ENCODE data around the gene ANKRD33B. TPM values are rescaled to one million over a fixed set of nuclear protein-coding genes. Genes with fewer than 3 reads are reported as not detected.
"Not testable (repeated sequence)": the region's sequence is repeated elsewhere in the genome, so short reads cannot be mapped to it uniquely, and the experiment has no call there.

Gene ANKRD33B
- total RNA-seq, 1 donor: 2.6 TPM

DNA sequence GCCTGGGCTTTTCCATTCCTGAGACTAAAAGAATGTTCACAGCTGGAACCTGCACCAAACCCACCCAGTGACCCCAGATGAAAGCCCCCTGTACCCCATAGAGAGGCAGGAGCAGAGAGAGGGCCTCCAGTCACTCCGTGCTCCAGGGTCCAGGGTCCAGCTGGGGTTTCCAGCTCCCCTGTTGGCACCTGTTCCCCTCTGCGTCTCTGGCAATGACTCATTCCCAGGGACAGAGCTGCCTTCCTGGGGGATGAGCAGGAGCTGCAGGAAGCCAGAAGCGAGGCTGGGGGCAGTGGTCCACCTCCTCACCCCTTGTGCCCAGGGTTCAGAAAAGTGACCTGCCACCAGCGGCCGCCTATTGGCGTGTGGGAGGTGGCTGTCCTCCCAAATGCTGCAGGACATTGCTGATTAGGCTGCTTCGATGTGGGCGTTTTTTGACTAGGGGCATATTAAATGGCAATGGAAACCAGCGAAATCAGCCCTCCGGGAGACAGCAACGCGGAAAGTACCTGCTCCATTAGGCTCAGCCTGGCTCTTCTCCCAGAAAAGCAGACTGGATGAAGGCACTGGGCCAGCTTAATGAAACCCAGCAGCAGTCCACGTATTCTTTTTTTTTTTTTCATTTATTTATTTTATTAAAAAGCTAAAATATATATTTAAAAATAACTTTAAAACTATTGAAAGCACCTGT, 99.8 kb downstream of the ANKRD33B start:
- H3K4me3 ChIP-seq (ENCODE audit: low read depth, low read length): no peak overlapping the region
- TF ChIP-seq, protein P1, sequence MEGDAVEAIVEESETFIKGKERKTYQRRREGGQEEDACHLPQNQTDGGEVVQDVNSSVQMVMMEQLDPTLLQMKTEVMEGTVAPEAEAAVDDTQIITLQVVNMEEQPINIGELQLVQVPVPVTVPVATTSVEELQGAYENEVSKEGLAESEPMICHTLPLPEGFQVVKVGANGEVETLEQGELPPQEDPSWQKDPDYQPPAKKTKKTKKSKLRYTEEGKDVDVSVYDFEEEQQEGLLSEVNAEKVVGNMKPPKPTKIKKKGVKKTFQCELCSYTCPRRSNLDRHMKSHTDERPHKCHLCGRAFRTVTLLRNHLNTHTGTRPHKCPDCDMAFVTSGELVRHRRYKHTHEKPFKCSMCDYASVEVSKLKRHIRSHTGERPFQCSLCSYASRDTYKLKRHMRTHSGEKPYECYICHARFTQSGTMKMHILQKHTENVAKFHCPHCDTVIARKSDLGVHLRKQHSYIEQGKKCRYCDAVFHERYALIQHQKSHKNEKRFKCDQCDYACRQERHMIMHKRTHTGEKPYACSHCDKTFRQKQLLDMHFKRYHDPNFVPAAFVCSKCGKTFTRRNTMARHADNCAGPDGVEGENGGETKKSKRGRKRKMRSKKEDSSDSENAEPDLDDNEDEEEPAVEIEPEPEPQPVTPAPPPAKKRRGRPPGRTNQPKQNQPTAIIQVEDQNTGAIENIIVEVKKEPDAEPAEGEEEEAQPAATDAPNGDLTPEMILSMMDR (IDR thresholded peaks at IDR 0.05; ENCODE audit: insufficient read depth, low read depth, low read length): no peak
- DNase-seq (ENCODE audit: low read depth): no peak

DNA sequence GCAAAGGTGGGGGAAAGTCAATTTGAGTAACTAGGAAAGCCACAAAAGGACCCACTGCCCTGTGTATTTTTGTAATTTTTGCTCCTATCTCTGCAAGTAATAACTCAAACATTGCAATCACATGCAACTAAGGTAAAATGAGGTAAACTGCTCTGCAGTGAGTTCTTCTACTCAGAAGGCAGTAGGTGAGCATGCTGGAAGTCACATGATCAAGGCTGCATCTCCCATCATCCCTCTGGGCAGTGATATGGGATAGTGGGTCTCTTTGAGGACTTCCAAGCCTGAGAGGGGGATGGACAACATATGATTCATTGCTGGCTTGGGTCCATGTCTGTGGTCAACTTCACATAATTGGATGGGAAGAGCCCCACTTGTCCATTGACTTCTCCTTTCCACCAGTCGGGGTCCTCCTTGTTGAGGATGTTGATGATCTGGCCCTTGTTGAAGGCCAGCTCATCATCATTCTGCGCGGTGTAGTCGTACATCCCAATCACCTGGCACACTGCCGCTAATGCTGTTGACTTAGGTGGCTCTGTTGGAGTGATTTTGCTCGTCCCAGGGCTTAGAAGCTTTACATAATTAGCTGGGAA, 100.4 kb downstream of the ANKRD33B start:
- not testable (repeated sequence) for DNase-seq (ENCODE audit: low read depth); H3K4me3 ChIP-seq (ENCODE audit: low read depth, low read length)

DNA sequence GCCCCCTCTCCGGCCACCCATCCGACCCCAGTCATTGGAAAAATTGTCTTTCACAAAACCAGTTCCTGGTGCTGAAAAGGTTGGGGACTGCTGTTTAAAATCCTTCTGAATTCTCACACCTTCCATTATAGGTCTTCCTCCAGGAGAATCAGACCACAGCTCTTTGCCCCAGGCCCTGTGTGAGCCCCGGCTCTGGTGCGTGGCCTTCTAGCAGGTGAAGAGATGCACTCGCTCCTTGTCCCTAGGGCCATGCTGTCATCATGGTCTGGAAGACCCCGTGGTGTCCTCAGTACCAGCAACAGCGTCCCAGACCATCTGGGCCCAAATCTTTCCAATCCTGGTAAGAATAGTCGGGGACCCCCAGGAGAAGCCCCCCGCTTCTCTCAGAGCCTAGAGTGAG, 101.9 kb downstream of the ANKRD33B start:
- TF ChIP-seq, protein P1 (IDR thresholded peaks at IDR 0.05; ENCODE audit: insufficient read depth, low read depth, low read length): no peak
- H3K4me3 ChIP-seq (ENCODE audit: low read depth, low read length): no peak overlapping the region

DNA sequence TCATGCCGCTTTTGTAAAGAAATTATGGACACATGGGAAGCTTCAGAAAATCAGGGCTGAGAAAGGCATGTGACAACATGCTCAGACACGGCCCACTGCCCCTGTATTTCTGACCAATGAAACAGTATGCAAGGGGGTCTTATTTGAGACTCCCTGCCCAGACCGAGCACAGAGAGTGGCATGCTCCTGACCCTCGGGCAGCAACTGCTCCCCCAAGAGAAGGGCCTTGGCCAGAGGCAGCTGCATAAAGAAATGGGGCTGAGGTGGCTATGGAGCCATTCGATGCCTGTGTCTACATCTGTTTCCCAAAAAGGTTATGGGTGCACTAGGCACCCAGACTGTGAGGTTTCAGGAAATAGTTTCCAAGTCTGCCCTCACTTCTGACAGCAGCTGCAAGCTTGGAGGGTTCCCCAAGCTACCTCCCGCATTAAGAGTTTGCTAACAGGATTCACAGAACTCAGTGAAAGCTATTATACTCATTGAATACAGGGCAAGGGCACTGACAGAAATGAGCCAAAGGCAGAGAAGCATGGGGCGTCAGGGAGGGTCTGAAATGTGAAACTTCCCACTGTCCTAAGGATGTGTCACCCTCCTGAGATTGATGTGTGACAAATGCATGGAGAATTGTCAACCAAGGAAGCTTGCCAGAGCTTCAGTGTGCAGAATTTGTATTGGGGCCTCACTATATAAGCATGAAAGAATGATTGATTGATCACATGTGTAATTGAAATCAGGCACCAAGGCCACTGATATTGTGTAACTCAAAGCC, 102.8 kb downstream of the ANKRD33B start:
- TF ChIP-seq, protein P1 (IDR thresholded peaks at IDR 0.05; ENCODE audit: insufficient read depth, low read depth, low read length): no peak
- DNase-seq (ENCODE audit: low read depth): no peak
- no peak overlapping the region for H3K4me3 ChIP-seq (ENCODE audit: low read depth, low read length)

More for the DNA sequence above, 101.9 kb downstream of the ANKRD33B start:
- DNase-seq (ENCODE audit: low read depth): no peak

DNA sequence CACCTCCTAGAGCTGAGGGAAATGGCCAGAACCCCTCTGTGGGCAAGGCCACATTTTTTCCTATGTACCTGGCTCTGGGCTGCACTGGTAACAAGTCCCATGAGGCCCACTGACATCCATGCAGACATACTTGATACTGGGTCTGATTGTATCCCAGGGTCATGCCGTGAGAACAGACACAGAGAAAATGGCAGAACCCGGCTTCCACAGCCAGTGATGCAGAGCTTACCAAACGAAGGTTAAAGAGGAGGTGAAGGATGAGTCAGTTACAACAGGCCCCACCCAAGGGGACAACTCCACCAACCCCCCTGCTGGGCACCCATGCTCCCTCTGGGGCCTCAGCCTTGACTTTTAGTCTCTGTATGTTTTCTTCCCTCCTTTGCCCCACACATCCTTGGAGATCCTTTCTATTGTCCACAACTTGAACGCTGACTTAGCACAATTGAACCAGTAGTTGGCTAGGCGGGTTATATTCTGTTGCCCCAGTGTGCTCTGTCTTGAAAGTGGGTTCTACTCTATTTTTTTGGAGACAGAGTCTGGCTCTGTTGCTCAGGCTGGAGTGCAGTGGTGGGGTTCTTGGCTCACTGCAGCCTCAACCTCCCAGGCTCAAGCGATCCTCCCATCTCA, 103.7 kb downstream of the ANKRD33B start:
- DNase-seq (ENCODE audit: low read depth): no peak
- no peak overlapping the region for H3K4me3 ChIP-seq (ENCODE audit: low read depth, low read length)
- TF ChIP-seq, protein P1 (IDR thresholded peaks at IDR 0.05; ENCODE audit: insufficient read depth, low read depth, low read length): no peak

DNA sequence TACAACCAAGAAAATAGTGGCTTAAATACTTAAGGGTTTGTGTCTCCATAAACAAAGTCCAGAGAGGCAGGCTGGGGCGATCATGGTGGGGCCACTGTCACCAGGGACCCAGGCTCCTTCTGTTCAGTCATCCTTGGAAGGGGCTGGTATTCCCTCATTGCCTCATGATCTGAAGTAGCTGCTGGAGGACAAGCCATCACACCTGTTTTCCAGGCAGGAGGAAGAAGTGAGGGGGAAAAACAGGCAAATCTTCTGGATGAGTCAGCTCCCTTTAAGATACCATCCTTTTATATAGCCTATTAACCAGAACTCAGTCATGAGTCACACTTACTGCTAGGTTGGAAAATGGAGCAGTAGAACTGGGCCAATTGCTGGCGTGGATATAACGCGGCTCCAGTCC, 104.8 kb downstream of the ANKRD33B start:
- DNase-seq (ENCODE audit: low read depth): no peak
- TF ChIP-seq, protein P1 (IDR thresholded peaks at IDR 0.05; ENCODE audit: insufficient read depth, low read depth, low read length): no peak
- H3K4me3 ChIP-seq (ENCODE audit: low read depth, low read length): no peak overlapping the region

DNA sequence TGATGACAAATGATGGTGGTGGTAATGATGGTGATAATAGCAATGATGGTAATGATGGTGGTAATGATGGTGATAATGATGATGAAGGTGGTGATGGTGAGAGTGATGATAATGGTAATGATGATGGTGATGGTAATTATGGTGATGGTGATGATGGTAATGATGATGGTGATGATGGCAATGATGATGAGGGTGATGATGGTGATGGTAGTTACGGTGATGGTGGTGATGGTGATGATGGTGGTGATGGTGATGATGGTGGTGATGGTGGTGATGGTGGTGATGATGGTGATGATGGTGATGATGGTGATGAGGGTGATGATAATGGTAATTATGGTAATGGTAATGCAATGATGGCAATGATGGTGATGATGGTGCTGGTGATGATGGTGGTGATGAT, 106.1 kb downstream of the ANKRD33B start:
- TF ChIP-seq, protein P1 (IDR thresholded peaks at IDR 0.05; ENCODE audit: insufficient read depth, low read depth, low read length): no peak
- H3K4me3 ChIP-seq (ENCODE audit: low read depth, low read length): no peak overlapping the region
- no peak for DNase-seq (ENCODE audit: low read depth)

Measured in fibroblast of villous mesenchyme (primary cell).